HG03175 (cell line): ENCODE measurements around the gene NOVA2.

Source experiments
- ATAC-seq: cut with Tn5 transposase; IDR thresholded peaks from one replicate; pipeline ENCODE4 v1.9.1; 2021; ENCODE audit warnings: mild to moderate bottlenecking, moderate library complexity; ENCODE audit not compliant: unreplicated experiment

Gene NOVA2

GRCh38 chr19:46002678-46003275 lies 29.1 kb upstream of the NOVA2 start:
- no peak for ATAC-seq

- no peak for ATAC-seq
Measured at GRCh38 chr19:46000491-46001246, 27.0 kb upstream of the NOVA2 start.

GRCh38 chr19:45999653-46000121 lies 26.0 kb upstream of the NOVA2 start:
- ATAC-seq: no peak

GRCh38 chr19:45998834-45999233 lies 25.2 kb upstream of the NOVA2 start:
- no peak for ATAC-seq

- no peak for ATAC-seq
Measured at GRCh38 chr19:45996933-45997332, 23.3 kb upstream of the NOVA2 start.

GRCh38 chr19:45995715-45996385 lies 22.2 kb upstream of the NOVA2 start:
- no peak for ATAC-seq

- ATAC-seq: peak; percentile 96
Measured at GRCh38 chr19:45994998-45995714, 21.5 kb upstream of the NOVA2 start, which contains the start of gene CCDC61. Gene CCDC61, plus strand, starts transcription at chr19:45995467. Its CDS starts 7,552 bp downstream, at chr19:46003019.

- peak; percentile 2 for ATAC-seq
Measured at GRCh38 chr19:45994456-45994997, 20.9 kb upstream of the NOVA2 start.

GRCh38 chr19:45990113-45990728 lies 16.6 kb upstream of the NOVA2 start:
- ATAC-seq: no peak

GRCh38 chr19:45985321-45985720 lies 11.7 kb upstream of the NOVA2 start:
- no peak for ATAC-seq

- ATAC-seq: no peak
Measured at GRCh38 chr19:45981350-45981749, 7.7 kb upstream of the NOVA2 start.

GRCh38 chr19:45978156-45978555 lies 4.5 kb upstream of the NOVA2 start:
- no peak for ATAC-seq

GRCh38 chr19:45976178-45976577 lies 2.5 kb upstream of the NOVA2 start:
- no peak for ATAC-seq

- ATAC-seq: no peak
Measured at GRCh38 chr19:45975306-45976070, 1.8 kb upstream of the NOVA2 start.

GRCh38 chr19:45972947-45973540 lies 621 bp downstream of the NOVA2 start:
- ATAC-seq: no peak

GRCh38 chr19:45972081-45972946 lies 1.4 kb downstream of the NOVA2 start:
- ATAC-seq: no peak

GRCh38 chr19:45971260-45971902 lies 2.3 kb downstream of the NOVA2 start:
- no peak for ATAC-seq

- no peak for ATAC-seq
Measured at GRCh38 chr19:45969676-45970075, 4.0 kb downstream of the NOVA2 start.
